Left lung (tissue), 10 donors: ENCODE results near the gene WNT8A. TPM values are rescaled to one million over a fixed set of nuclear protein-coding genes. Genes with fewer than 3 reads are reported as not detected.
"Not testable (repeated sequence)": the region's sequence is repeated elsewhere in the genome, so short reads cannot be mapped to it uniquely, and the experiment has no call there.

Experiments used
- ATAC-seq: fragments of 200-7000 bp; cut with Tn5 transposase; one replicate; pipeline ENCODE4 v1.9.1; 2020; ENCODE audit warnings: moderate library complexity
- DNase-seq, 4 donors: peaks; one replicate each; pipeline ENCODE4 v3.0.0-alpha.2; 2013 to 2020
- H3K27ac ChIP-seq, 2 donors: fragments of 200-600 bp; sonication (generic) in 1 of 2; one replicate each; pipeline versions ENCODE4 v1.5.0 to v1.8.0; 2020 to 2021
- H3K27me3 ChIP-seq, 2 donors: fragments of 200-600 bp; sonication (generic) in 1 of 2; one replicate each; pipeline versions ENCODE4 v1.5.0 to v1.8.0; 2020 to 2021
- H3K36me3 ChIP-seq, 2 donors: fragments of 200-600 bp; sonication (generic) in 1 of 2; one replicate each; pipeline versions ENCODE4 v1.5.0 to v1.8.0; 2020 to 2021
- H3K4me1 ChIP-seq, 2 donors: fragments of 200-600 bp; one replicate each; pipeline ENCODE4 v1.8.0; 2021
- H3K4me3 ChIP-seq, 2 donors: fragments of 200-600 bp; sonication (generic) in 1 of 2; one replicate each; pipeline versions ENCODE4 v1.5.0 to v1.8.0; 2020 to 2021; ENCODE audit warnings: mild to moderate bottlenecking in 1 of 2
- H3K9me3 ChIP-seq, 2 donors: fragments of 200-600 bp; sonication (generic) in 1 of 2; one replicate each; pipeline versions ENCODE4 v1.5.0 to v1.8.0; 2020 to 2021
- intact Hi-C, 2 donors: fragments of 100-400 bp; cut with DNase I; formaldehyde crosslinking; loops; one replicate each; pipeline versions ENCODE4 v1.11.2 to v1.14.2; 2022
- polyA plus RNA-seq, 6 donors: library from polyadenylated mRNA; unstranded; fragments of 120-200 nt; gene quantifications; one replicate each; pipeline ENCODE4 v1.2.1, GENCODE V29; 2013; ENCODE audit not compliant: insufficient read length in 6 of 6
- total RNA-seq, 2 donors: library from RNA; stranded (reverse); fragmentation: NEBNext Ultra II Directional; extraction: Animal tissue kit (Norgen Biotek cat#: 25700); gene quantifications; one replicate each; pipeline ENCODE4 v1.2.1, GENCODE V29; 2021
- TF ChIP-seq, protein P1 (sequence below), 2 donors: fragments of 200-600 bp; sonication (generic) in 1 of 2; IDR thresholded peaks; one replicate each; pipeline versions ENCODE4 v1.5.0 to v1.8.0; 2021; ENCODE audit warnings: antibody characterized with exemption in 2 of 2
- donor health status: DM: no; HTN: yes; CAD: no.
- donor health status: DM: no; HTN: no; CAD: no.

Gene WNT8A
- total and polyA plus RNA-seq, 8 donors, result not detected

DNA sequence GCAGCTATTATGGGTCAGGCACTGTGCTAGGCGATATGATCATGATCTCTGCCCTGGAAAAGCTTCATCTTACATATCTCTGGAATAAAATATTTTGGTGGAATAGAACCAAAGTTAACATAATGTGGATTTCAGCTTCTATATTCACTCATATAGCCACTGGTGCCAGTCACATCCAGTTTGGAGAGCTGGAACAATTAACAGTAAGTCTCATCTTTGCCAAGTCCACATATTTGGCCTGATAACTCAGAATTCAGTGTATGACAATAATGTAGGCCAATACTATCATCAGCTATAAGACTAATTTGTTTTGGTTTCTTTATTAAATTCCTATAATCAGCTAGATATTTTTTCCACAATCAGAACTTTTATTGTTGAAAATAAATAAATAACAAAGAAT lies 45.0 kb upstream of the WNT8A start:
- intact Hi-C loops, result no loop called here

DNA sequence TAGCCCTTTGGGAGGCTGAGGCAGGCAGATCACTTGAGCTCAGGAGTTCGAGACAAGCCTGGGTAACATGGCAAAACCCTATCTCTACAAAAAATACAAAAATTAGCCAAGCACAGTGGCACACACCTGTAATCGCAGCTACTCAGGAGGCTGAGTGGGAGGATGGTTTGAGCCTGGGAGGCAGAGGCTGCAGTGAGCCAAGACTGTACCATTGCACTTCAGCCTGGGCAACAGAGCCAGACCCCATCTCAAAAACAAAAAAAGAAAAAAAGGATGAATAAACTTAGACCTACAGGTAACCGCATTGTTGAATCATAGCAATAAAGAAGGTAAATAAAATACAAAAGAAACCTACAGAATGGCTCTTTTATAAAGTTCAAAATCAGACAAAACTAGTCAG lies 38.5 kb upstream of the WNT8A start:
- DNase-seq, H3K27me3 ChIP-seq, H3K27ac ChIP-seq, H3K4me3 ChIP-seq, H3K36me3 ChIP-seq, ATAC-seq, intact Hi-C loops, H3K9me3 ChIP-seq: not testable (repeated sequence)
- peaks cover 0 to 11% of the 10 kb centered on the region in 2 donors for H3K4me1 ChIP-seq

More for the DNA sequence above, 45.0 kb upstream of the WNT8A start:
- no peak overlapping the region for H3K27ac ChIP-seq
- ATAC-seq (no peak), DNase-seq (no peak)
- H3K4me3 ChIP-seq, result no peak overlapping the region
- no peaks in the 10 kb centered on the region for H3K9me3 ChIP-seq
- peaks cover 0 to 24% of the 10 kb centered on the region in 2 donors for H3K4me1 ChIP-seq
- TF ChIP-seq, protein P1, sequence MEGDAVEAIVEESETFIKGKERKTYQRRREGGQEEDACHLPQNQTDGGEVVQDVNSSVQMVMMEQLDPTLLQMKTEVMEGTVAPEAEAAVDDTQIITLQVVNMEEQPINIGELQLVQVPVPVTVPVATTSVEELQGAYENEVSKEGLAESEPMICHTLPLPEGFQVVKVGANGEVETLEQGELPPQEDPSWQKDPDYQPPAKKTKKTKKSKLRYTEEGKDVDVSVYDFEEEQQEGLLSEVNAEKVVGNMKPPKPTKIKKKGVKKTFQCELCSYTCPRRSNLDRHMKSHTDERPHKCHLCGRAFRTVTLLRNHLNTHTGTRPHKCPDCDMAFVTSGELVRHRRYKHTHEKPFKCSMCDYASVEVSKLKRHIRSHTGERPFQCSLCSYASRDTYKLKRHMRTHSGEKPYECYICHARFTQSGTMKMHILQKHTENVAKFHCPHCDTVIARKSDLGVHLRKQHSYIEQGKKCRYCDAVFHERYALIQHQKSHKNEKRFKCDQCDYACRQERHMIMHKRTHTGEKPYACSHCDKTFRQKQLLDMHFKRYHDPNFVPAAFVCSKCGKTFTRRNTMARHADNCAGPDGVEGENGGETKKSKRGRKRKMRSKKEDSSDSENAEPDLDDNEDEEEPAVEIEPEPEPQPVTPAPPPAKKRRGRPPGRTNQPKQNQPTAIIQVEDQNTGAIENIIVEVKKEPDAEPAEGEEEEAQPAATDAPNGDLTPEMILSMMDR (IDR thresholded peaks at IDR 0.05), result no peak
- no peaks in the 10 kb centered on the region for H3K27me3 ChIP-seq
- H3K36me3 ChIP-seq, result no peaks in the 10 kb centered on the region

DNA sequence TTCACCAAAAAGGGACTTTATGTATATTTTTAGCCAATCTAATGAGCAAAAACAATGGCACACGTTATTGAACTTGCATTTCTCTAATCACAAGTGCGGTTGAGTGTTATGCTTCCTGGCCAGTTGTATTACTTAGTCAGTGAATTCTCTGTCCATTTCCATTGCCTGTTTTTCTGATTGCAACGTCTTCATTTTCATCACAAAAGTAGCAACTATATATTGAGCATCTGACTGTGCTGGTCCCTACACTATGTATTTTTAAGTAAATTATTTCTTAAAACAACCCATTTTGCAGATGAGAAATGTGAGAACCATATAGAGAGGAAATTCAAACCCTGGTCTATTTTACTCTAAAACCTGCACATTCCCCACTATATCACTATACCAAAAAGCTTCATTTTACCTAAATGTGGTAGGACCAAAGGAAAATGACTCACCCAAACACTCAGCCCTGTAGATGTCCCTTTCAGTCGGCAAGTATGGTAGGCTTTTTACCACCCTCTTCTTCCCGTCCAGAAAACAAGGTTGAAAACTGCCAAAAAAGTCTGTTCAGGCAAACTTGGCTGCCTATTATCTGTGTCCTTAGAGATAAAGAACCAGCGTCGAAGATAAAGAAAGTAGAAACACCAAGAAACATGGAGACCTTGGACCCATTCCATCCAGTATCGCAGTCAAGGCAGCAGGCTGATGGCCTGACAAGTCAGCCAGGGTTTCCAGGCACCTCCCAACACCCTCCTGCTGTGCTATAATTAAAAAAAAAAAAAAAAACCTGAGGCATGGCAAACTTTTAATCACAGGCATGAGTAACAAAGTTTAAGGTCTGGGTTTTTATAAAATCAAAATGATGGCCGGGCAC lies 32.2 kb upstream of the WNT8A start:
- TF ChIP-seq, protein P1 (IDR thresholded peaks at IDR 0.05), result no peak
- no peak overlapping the region for H3K4me3 ChIP-seq
- intact Hi-C loops, result no loop called here
- no peak for DNase-seq
- H3K36me3 ChIP-seq, result no peaks in the 10 kb centered on the region
- H3K9me3 ChIP-seq, result no peaks in the 10 kb centered on the region
- no peak for ATAC-seq
- no peak overlapping the region for H3K27ac ChIP-seq
- no peaks in the 10 kb centered on the region for H3K4me1 ChIP-seq
- H3K27me3 ChIP-seq, result peaks cover 0 to 6% of the 10 kb centered on the region in 2 donors

DNA sequence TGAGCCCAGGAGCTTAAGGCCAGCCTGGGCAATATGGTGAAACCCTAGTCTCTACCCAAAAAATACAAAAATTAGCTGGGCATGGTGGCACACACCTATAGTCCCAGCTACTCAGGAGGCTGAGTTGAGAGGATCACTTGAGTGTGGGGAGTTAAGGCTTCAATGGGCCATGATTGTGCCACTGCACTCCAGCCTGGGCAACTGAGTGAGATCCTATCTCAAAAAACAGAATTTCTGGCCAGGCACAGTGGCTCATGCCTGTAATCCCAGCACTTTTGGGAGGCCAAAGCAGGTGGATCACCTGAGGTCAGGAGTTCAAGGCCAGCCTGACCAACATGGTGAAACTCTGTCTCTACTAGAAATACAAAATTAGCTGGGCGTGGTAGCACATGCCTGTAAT lies 31.1 kb upstream of the WNT8A start:
- DNase-seq, result not testable (repeated sequence)

DNA sequence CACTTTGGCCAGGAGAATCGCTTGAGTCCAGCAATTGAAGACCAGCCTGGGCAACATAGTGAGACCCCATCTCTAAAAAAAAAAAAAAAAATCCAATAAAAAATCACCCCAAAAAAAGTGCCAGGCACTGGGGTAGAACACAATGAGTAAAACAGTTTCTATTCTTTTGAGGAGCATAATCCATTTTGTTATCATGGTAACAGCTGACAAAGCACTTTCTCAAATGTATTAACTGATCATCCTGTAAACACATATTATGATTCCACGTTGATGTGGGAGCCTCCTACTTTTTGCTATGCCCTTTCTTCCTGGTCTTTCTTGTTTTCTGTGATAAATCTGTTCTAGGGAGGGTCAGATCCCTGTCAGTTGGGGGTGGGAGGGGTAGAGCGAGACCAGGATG lies 30.3 kb upstream of the WNT8A start:
- no peak overlapping the region for H3K27ac ChIP-seq
- peaks cover 0 to 7% of the 10 kb centered on the region in 2 donors for H3K27me3 ChIP-seq
- no peaks in the 10 kb centered on the region for H3K4me1 ChIP-seq
- ATAC-seq (no peak), DNase-seq (no peak)
- intact Hi-C loops, result no loop called here
- H3K36me3 ChIP-seq, result no peaks in the 10 kb centered on the region
- no peak overlapping the region for H3K4me3 ChIP-seq
- TF ChIP-seq, protein P1 (IDR thresholded peaks at IDR 0.05), result no peak
- H3K9me3 ChIP-seq, result no peaks in the 10 kb centered on the region

More for the DNA sequence above, 31.1 kb upstream of the WNT8A start:
- H3K4me3 ChIP-seq, H3K27me3 ChIP-seq, H3K36me3 ChIP-seq, H3K4me1 ChIP-seq, H3K9me3 ChIP-seq, H3K27ac ChIP-seq, ATAC-seq, intact Hi-C loops: not testable (repeated sequence)

DNA sequence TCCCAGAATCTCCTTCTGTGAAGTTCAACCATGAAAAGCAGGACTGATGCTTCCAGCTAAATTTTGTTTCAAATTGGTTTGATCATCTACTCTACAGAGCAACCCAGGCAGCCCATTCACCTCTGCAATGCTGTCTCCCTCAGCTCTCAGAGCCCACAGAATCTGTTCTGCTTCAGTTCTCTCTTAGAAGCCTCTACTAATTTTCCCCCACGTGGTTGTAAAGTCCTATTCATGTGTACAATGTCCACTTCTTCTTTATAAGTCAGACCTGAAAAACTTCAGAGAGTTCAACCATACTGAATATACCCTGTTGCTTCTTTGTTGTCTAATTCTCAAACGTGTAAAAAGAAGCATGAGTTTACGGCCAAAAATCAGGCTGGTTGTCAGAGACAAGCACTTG lies 29.6 kb upstream of the WNT8A start:
- DNase-seq, result no peak
- no peaks in the 10 kb centered on the region for H3K9me3 ChIP-seq
- H3K27me3 ChIP-seq, result peaks cover 0 to 7% of the 10 kb centered on the region in 2 donors
- ATAC-seq, result no peak
- intact Hi-C loops, result no loop called here
- H3K4me3 ChIP-seq, result no peak overlapping the region
- no peaks in the 10 kb centered on the region for H3K36me3 ChIP-seq
- TF ChIP-seq, protein P1 (IDR thresholded peaks at IDR 0.05), result no peak
- H3K27ac ChIP-seq, result no peak overlapping the region
- no peaks in the 10 kb centered on the region for H3K4me1 ChIP-seq
